ENCODE results near the gene CEP112. TPM values are rescaled to one million over a fixed set of nuclear protein-coding genes. Genes with fewer than 3 reads are reported as not detected.

The CEP112 gene
- total RNA-seq, 1 donor from 2014 or later, result 13.9 TPM

DNA sequence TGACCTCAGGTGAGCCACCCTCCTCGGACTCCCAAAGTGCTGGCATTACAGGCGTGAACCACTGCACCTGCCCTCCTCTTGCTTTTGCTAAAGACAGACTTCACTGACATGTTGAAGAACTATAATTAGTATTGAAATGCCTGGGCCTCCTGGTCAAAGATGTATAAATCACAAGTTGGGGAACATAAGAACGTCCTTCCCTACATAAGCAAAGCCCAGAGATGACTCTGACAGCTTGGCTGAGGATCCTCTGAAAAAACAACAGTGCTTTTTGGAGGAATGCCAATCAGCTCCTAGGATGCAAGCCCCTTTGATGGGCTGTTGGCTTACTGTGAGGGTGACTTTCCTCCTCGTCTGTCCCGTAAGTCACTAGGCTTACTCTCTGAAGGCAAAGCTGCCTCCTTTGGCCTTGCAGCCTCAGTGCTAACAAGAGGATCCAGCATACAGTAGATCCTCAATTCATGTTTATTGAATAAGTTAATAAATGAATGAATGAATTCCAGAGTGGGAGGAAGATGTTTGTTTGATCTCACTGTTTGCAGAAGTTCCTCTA lies 30.9 kb upstream of the CEP112 start:
- no peak for TF ChIP-seq EZH2 (IDR thresholded peaks at IDR 0.05; ENCODE audit: insufficient read depth, low read length)
- TF ChIP-seq, protein P1, sequence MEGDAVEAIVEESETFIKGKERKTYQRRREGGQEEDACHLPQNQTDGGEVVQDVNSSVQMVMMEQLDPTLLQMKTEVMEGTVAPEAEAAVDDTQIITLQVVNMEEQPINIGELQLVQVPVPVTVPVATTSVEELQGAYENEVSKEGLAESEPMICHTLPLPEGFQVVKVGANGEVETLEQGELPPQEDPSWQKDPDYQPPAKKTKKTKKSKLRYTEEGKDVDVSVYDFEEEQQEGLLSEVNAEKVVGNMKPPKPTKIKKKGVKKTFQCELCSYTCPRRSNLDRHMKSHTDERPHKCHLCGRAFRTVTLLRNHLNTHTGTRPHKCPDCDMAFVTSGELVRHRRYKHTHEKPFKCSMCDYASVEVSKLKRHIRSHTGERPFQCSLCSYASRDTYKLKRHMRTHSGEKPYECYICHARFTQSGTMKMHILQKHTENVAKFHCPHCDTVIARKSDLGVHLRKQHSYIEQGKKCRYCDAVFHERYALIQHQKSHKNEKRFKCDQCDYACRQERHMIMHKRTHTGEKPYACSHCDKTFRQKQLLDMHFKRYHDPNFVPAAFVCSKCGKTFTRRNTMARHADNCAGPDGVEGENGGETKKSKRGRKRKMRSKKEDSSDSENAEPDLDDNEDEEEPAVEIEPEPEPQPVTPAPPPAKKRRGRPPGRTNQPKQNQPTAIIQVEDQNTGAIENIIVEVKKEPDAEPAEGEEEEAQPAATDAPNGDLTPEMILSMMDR (IDR thresholded peaks at IDR 0.05; ENCODE audit: insufficient read depth, low read depth, low read length), result no peak
- peaks cover 11% of the 10 kb centered on the region for H3K27me3 Mint-ChIP-seq (ENCODE audit: low read depth, unreplicated experiment)
- no peaks in the 10 kb centered on the region for H3K36me3 Mint-ChIP-seq (ENCODE audit: low read depth, unreplicated experiment)

DNA sequence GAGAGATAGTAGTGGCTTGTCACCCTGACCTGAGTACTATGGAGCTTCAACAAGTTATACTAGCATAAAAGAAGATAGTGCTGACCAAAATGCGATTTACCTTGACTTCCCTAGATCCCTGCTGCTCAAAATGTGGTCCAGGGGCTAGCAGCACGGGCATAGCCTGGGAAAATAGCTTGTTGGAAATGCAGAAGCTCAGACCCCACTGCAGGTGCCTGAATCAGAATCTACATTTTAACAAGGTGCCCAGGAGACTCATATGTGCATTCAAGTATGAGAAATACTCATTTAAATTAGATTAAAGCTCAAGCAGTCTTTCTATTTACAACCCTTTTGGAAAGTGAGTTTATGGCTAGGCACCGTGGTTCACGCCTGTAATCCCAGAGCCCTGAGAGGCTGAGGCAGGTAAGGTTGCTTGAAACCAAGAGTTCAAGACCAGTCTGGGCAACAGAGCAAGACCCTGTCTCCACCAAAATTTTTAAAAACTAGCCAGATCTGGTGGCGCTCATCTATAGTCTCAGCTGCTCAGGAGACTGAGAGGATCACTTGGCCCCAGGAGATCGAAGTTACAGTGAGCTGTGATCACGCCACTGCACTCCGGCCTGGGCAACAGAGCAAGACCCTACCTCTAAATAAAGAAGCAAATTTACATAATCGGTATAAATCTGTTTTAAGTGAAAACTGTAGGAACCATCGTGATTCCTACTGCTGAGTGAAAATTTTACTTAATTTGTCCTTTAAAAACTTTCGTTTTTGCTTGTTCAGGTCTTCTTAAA lies 30.0 kb upstream of the CEP112 start:
- no peak for TF ChIP-seq EZH2 (IDR thresholded peaks at IDR 0.05; ENCODE audit: insufficient read depth, low read length)
- TF ChIP-seq, protein P1 (IDR thresholded peaks at IDR 0.05; ENCODE audit: insufficient read depth, low read depth, low read length), result no peak
- no peaks in the 10 kb centered on the region for H3K79me2 ChIP-seq (ENCODE audit: insufficient read depth, low read length)
- no peak overlapping the region for H3K27ac ChIP-seq (ENCODE audit: low read depth, low read length)
- H4K20me1 ChIP-seq (ENCODE audit: insufficient read depth, low read length), result no peaks in the 10 kb centered on the region
- no peak overlapping the region for H3K4me3 ChIP-seq (ENCODE audit: insufficient read depth, low read depth, low read length)
- Mint-ChIP-seq H3K9me3 (ENCODE audit: unreplicated experiment) (no peaks in the 10 kb centered on the region), H3K27me3 (ENCODE audit: low read depth, unreplicated experiment) (peaks cover 11% of the 10 kb centered on the region), H3K4me1 (ENCODE audit: low read depth, unreplicated experiment) (peaks cover 2% of the 10 kb centered on the region), H3K4me3 (ENCODE audit: unreplicated experiment) (no peak overlapping the region), H3K27ac (ENCODE audit: unreplicated experiment) (no peak overlapping the region), H3K36me3 (ENCODE audit: low read depth, unreplicated experiment) (no peaks in the 10 kb centered on the region)
- H3K9me3 ChIP-seq (ENCODE audit: insufficient read depth, low read depth, low read length), result no peaks in the 10 kb centered on the region
- no peak for FAIRE-seq
- no peak overlapping the region for H3K4me2 ChIP-seq (ENCODE audit: low read length)
- no peak for DNase-seq (ENCODE audit: low read depth)
- H3K27me3 ChIP-seq (ENCODE audit: insufficient read depth, low read length), result peaks cover 8% of the 10 kb centered on the region
- H3K9ac ChIP-seq (ENCODE audit: low read length), result no peak overlapping the region
- H2AFZ ChIP-seq (ENCODE audit: low read depth, low read length), result no peak overlapping the region
- H3K4me1 ChIP-seq (ENCODE audit: insufficient read depth, low read length), result peaks cover 5% of the 10 kb centered on the region
- no peaks in the 10 kb centered on the region for H3K36me3 ChIP-seq (ENCODE audit: insufficient read depth, low read length)

More for the DNA sequence above, 30.9 kb upstream of the CEP112 start:
- H3K27ac Mint-ChIP-seq (ENCODE audit: unreplicated experiment), result no peak overlapping the region
- no peak overlapping the region for H3K9ac ChIP-seq (ENCODE audit: low read length)
- no peaks in the 10 kb centered on the region for H3K36me3 ChIP-seq (ENCODE audit: insufficient read depth, low read length)
- no peak overlapping the region for H3K27ac ChIP-seq (ENCODE audit: low read depth, low read length)
- no peak overlapping the region for H2AFZ ChIP-seq (ENCODE audit: low read depth, low read length)
- peaks cover 5% of the 10 kb centered on the region for H3K4me1 ChIP-seq (ENCODE audit: insufficient read depth, low read length)
- no peak overlapping the region for H3K4me3 ChIP-seq (ENCODE audit: insufficient read depth, low read depth, low read length)
- no peaks in the 10 kb centered on the region for H3K9me3 Mint-ChIP-seq (ENCODE audit: unreplicated experiment)
- H3K27me3 ChIP-seq (ENCODE audit: insufficient read depth, low read length), result peaks cover 10% of the 10 kb centered on the region
- peaks cover 2% of the 10 kb centered on the region for H3K4me1 Mint-ChIP-seq (ENCODE audit: low read depth, unreplicated experiment)
- no peak for FAIRE-seq
- H3K4me2 ChIP-seq (ENCODE audit: low read length), result no peak overlapping the region
- no peaks in the 10 kb centered on the region for H4K20me1 ChIP-seq (ENCODE audit: insufficient read depth, low read length)
- H3K4me3 Mint-ChIP-seq (ENCODE audit: unreplicated experiment), result no peak overlapping the region
- no peaks in the 10 kb centered on the region for H3K79me2 ChIP-seq (ENCODE audit: insufficient read depth, low read length)
- no peak for DNase-seq (ENCODE audit: low read depth)
- H3K9me3 ChIP-seq (ENCODE audit: insufficient read depth, low read depth, low read length), result no peaks in the 10 kb centered on the region

DNA sequence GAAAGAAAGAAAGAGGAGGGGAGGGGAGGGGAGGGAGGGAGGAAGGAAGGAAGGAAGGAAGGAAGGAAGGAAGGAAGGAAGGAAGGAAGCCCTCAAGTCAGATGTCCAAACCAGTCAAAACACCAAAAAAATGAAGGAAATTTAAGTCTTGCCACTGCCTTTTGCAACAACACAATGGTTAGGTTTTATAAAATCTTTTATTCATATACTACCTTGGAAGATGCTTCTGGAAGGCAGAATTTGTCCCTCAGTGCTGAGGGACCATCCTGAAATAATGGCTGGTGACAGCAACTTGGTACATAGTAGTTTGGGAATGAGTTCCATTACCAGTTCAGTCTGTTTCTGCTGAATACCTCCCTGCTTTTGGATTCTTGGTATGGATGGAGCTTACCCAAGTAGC lies 29.4 kb upstream of the CEP112 start:
- Histone ChIP-seq H3K27me3 (ENCODE audit: insufficient read depth, low read length) (peaks cover 8% of the 10 kb centered on the region), H3K9me3 (ENCODE audit: insufficient read depth, low read depth, low read length) (no peaks in the 10 kb centered on the region), H3K9ac (ENCODE audit: low read length) (no peak overlapping the region), H3K79me2 (ENCODE audit: insufficient read depth, low read length) (no peaks in the 10 kb centered on the region), H2AFZ (ENCODE audit: low read depth, low read length) (no peak overlapping the region), H3K4me1 (ENCODE audit: insufficient read depth, low read length) (peaks cover 5% of the 10 kb centered on the region), H3K4me2 (ENCODE audit: low read length) (no peak overlapping the region), H3K36me3 (ENCODE audit: insufficient read depth, low read length) (no peaks in the 10 kb centered on the region), H4K20me1 (ENCODE audit: insufficient read depth, low read length) (no peaks in the 10 kb centered on the region), H3K4me3 (ENCODE audit: insufficient read depth, low read depth, low read length) (no peak overlapping the region), H3K27ac (ENCODE audit: low read depth, low read length) (no peak overlapping the region)
- peaks cover 2% of the 10 kb centered on the region for H3K4me1 Mint-ChIP-seq (ENCODE audit: low read depth, unreplicated experiment)
- H3K27me3 Mint-ChIP-seq (ENCODE audit: low read depth, unreplicated experiment), result peaks cover 11% of the 10 kb centered on the region
- DNase-seq (ENCODE audit: low read depth), result no peak
- H3K9me3 Mint-ChIP-seq (ENCODE audit: unreplicated experiment), result no peaks in the 10 kb centered on the region
- no peak for FAIRE-seq
- no peak overlapping the region for H3K4me3 Mint-ChIP-seq (ENCODE audit: unreplicated experiment)
- no peak overlapping the region for H3K27ac Mint-ChIP-seq (ENCODE audit: unreplicated experiment)
- TF ChIP-seq, protein P1 (IDR thresholded peaks at IDR 0.05; ENCODE audit: insufficient read depth, low read depth, low read length), result no peak
- no peak for TF ChIP-seq EZH2 (IDR thresholded peaks at IDR 0.05; ENCODE audit: insufficient read depth, low read length)
- no peaks in the 10 kb centered on the region for H3K36me3 Mint-ChIP-seq (ENCODE audit: low read depth, unreplicated experiment)

Data from astrocyte (in vitro differentiated cells and primary cell).